K562 (cell line): ENCODE results near the gene IRF1. TPM values are rescaled to one million over a fixed set of nuclear protein-coding genes. Genes with fewer than 3 reads are reported as not detected.

Source experiments
- ATAC-seq: fragments of 200-7000 bp; cut with Tn5 transposase; 3 replicates; pipeline ENCODE4 v1.9.1; 2020; ENCODE audit warnings: moderate library complexity
- BruUV-seq: library from RNA; stranded (reverse); fragments of 400-500 nt; replicated peaks from 2 replicates; lab custom pipeline; 2021; lab: Mats Ljungman, UMichigan
- CTCF ChIA-PET: fragments of 300-600 bp; formaldehyde crosslinking; extraction: SDS; loops from one replicate; lab custom pipeline; 2021; ENCODE audit warnings: low intra/inter-chr PET ratio; lab: Yijun Ruan, JAX
- POLR2A ChIA-PET: fragments of 300-600, 350-650 bp; sonication (Branson Sonifier 250); formaldehyde crosslinking; extraction: SDS; loops from one replicate; lab custom pipeline; 2021; ENCODE audit warnings: antibody characterized with exemption, inconsistent platforms; lab: Yijun Ruan, JAX
- DNase-seq, 4 experiments: peaks; one replicate each; pipeline versions ENCODE4 v3.0.0 to v3.0.0-alpha.2; 2011 to 2018; ENCODE audit warnings: low spot score in 3 of 4, mixed read lengths in 3 of 4; ENCODE audit errors: extremely low read depth in 1 of 4
- FAIRE-seq: peaks from 2 replicates; lab custom pipeline; 2011; peaks lifted over from hg19 to GRCh38; lab: Jason Lieb, UNC
- H2AFZ ChIP-seq: 2 replicates; pipeline ENCODE4 v1.6.0; 2011; ENCODE audit warnings: low read depth, low read length, control low read depth, inconsistent platforms
- H3K27ac ChIP-seq: fragments of 200-600 bp; 3 replicates; pipeline ENCODE4 v1.8.0; 2011; ENCODE audit warnings: low read depth, mild to moderate bottlenecking, control low read depth, inconsistent platforms, low read length, moderate library complexity, mixed read lengths; ENCODE audit errors: extremely low read depth
- H3K27me3 ChIP-seq, 2 experiments: fragments of 300-600 bp in 1 of 2; 2 replicates in 1 of 2; 3 replicates in 1 of 2; pipeline versions ENCODE4 v1.6.0 to v1.8.0; 2011; ENCODE audit warnings: inconsistent platforms in 2 of 2, low read length in 2 of 2, mild to moderate bottlenecking in 1 of 2, mixed read lengths in 1 of 2, moderate library complexity in 1 of 2; ENCODE audit not compliant: control insufficient read depth in 2 of 2, insufficient read depth in 2 of 2
- H3K36me3 ChIP-seq: fragments of 300-600 bp; 3 replicates; pipeline ENCODE4 v1.8.0; 2011; ENCODE audit warnings: mild to moderate bottlenecking, low read length, inconsistent platforms; ENCODE audit not compliant: control insufficient read depth, insufficient read depth
- H3K4me1 ChIP-seq, 2 experiments: fragments of 200-600 bp in 1 of 2; replicated peaks in 1 of 2; 2 replicates in 1 of 2; 3 replicates in 1 of 2; pipeline versions ENCODE4 v1.5.1 to v1.8.0; 2011; ENCODE audit warnings: inconsistent platforms in 2 of 2, low read length in 2 of 2, mild to moderate bottlenecking in 1 of 2, mixed read lengths in 1 of 2, moderate library complexity in 1 of 2; ENCODE audit not compliant: control insufficient read depth in 2 of 2, insufficient read depth in 2 of 2
- H3K4me2 ChIP-seq: 2 replicates; pipeline ENCODE4 v1.6.1; 2011; ENCODE audit warnings: low read length, control low read depth, inconsistent platforms, mixed read lengths; ENCODE audit not compliant: insufficient read depth
- H3K4me3 ChIP-seq: fragments of 200-600 bp; sonication (generic), shearing (Covaris generic); 2 replicates; pipeline ENCODE4 v1.5.1; 2016; ENCODE audit warnings: control low read depth, inconsistent platforms
- H3K79me2 ChIP-seq: fragments of 200-600 bp; 3 replicates; pipeline ENCODE4 v1.8.0; 2011; ENCODE audit warnings: low read length, inconsistent platforms; ENCODE audit not compliant: control insufficient read depth, insufficient read depth
- H3K9ac ChIP-seq, 2 experiments: 2 replicates each; pipeline versions ENCODE4 v1.6.0 to v1.6.1; 2011; ENCODE audit warnings: low read depth in 2 of 2, low read length in 2 of 2, control low read depth in 1 of 2, inconsistent platforms in 1 of 2, mild to moderate bottlenecking in 1 of 2, mixed read lengths in 1 of 2; ENCODE audit not compliant: insufficient read depth in 1 of 2
- H3K9me1 ChIP-seq: one replicate; pipeline ENCODE4 v1.6.0; 2011; ENCODE audit warnings: inconsistent platforms, mild to moderate bottlenecking, low read length, moderate library complexity; ENCODE audit not compliant: control insufficient read depth, insufficient read depth
- H3K9me3 ChIP-seq: replicated peaks from 2 replicates; pipeline ENCODE4 v1.5.1; 2011; ENCODE audit warnings: low read depth, low read length, inconsistent platforms; ENCODE audit not compliant: control insufficient read depth, insufficient read depth
- H4K20me1 ChIP-seq: replicated peaks from 2 replicates; pipeline ENCODE4 v1.6.1; 2011; ENCODE audit warnings: low read length, inconsistent platforms, mixed read lengths; ENCODE audit not compliant: control insufficient read depth, insufficient read depth
- CC2D1A ChIP-seq: fragments of 450-650 bp; IDR thresholded peaks from 2 replicates; pipeline ENCODE4 v1.6.1; 2017; ENCODE audit warnings: mild to moderate bottlenecking
- CCNT2 ChIP-seq: IDR thresholded peaks from 2 replicates; pipeline ENCODE4 v1.6.1; 2011; ENCODE audit warnings: borderline replicate concordance, low read depth, mild to moderate bottlenecking, moderate library complexity, mixed read lengths, low read length; ENCODE audit not compliant: insufficient read length; ENCODE audit errors: extremely low read depth
- ELF1 ChIP-seq: fragments of 200-800 bp; sonication (Bioruptor generic); IDR thresholded peaks from 2 replicates; pipeline ENCODE4 v1.6.1; 2016; ENCODE audit warnings: missing genetic modification characterization, missing compliant biosample characterization
- FOS ChIP-seq: IDR thresholded peaks from 3 replicates; pipeline ENCODE4 v1.6.1; 2011; ENCODE audit not compliant: insufficient read length; ENCODE audit errors: extremely low read depth
- FOXK1 ChIP-seq: sonication (generic); formaldehyde crosslinking; IDR thresholded peaks from 2 replicates; pipeline ENCODE4 v1.8.0; 2022; ENCODE audit warnings: missing genetic modification reagents, mild to moderate bottlenecking, borderline replicate concordance
- NFRKB ChIP-seq: fragments of 450-650 bp; IDR thresholded peaks from 2 replicates; pipeline ENCODE4 v1.6.1; 2016; ENCODE audit warnings: low read depth
- POLR2G ChIP-seq: fragments of 200-400 bp; formaldehyde crosslinking; IDR thresholded peaks from 2 replicates; pipeline ENCODE4 v1.6.1; 2017; ENCODE audit warnings: low read depth, mild to moderate bottlenecking, antibody characterized with exemption, low read length, moderate library complexity
- TCFL5 ChIP-seq: fragments of 250-450 bp; sonication (Bioruptor Pico); conservative IDR thresholded peaks from 2 replicates; pipeline ENCODE4 v1.6.1; 2021; ENCODE audit warnings: mild to moderate bottlenecking, moderate library complexity, matching md5 sums
- WGBS: fragments of 100-300 bp; shearing (Covaris generic); methylation state at CpG from one replicate; pipeline ENCODE4 v1.1.6; 2016; ENCODE audit warnings: low coverage, mixed read lengths; ENCODE audit not compliant: insufficient coverage; ENCODE audit errors: missing lambda C conversion rate; 5-methylcytosine and 5-hydroxymethylcytosine counted together
- in situ Hi-C: fragments of 300-500 bp; cut with MboI; formaldehyde crosslinking; loops from 4 replicates; pipeline ENCODE4 v1.15.0; 2018; ENCODE audit warnings: inconsistent platforms, mixed read lengths
- intact Hi-C: fragments of 100-400 bp; cut with micrococcal nuclease; formaldehyde crosslinking; loops from 2 replicates; pipeline ENCODE4 v1.14.2; 2022
- polyA plus RNA-seq, 8 experiments: library from polyadenylated mRNA; depleted of rRNA in 4 of 8; stranded (reverse) in 5 of 8; unstranded in 3 of 8; fragments of >200 nt; fragmentation: Nextera tagmentation in 2 of 8; fragmentation: Illumina TruSeq in 1 of 8; extraction: Ambion mirVana in 2 of 8; extraction: Trizol in 1 of 8; gene quantifications; 2 replicates each; pipeline versions ENCODE4 v1.2.1 to v1.2.3, GENCODE V29; 2011 to 2014; ENCODE audit warnings: inconsistent platforms in 1 of 8, missing spikeins in 1 of 8
- total RNA-seq, 7 experiments: library from RNA; depleted of rRNA in 6 of 7; stranded (reverse); fragments of >200 nt in 6 of 7; fragmentation: Illumina TruSeq in 2 of 7; extraction: Trizol in 2 of 7; gene quantifications; 2 replicates each; pipeline versions ENCODE4 v1.2.1 to v1.2.3, GENCODE V29; 2011 to 2021; ENCODE audit warnings: low replicate concordance in 1 of 7
- TF ChIP-seq, protein P1 (sequence below): sonication (generic); formaldehyde crosslinking; IDR thresholded peaks from 2 replicates; pipeline ENCODE4 v1.8.0; 2023; ENCODE audit warnings: mild to moderate bottlenecking, missing genetic modification reagents
- TF ChIP-seq, protein P2 (sequence below): fragments of 450-650 bp; formaldehyde crosslinking; IDR thresholded peaks from 2 replicates; pipeline ENCODE4 v1.4.0; 2022; ENCODE audit warnings: missing genetic modification characterization
- TF ChIP-seq, protein P3 (sequence below), 2 experiments: fragments of 150-350 bp in 1 of 2; IDR thresholded peaks; 2 replicates each; pipeline ENCODE4 v1.6.1; 2012 to 2016; ENCODE audit warnings: low read depth in 2 of 2, low read length in 2 of 2, mild to moderate bottlenecking in 1 of 2, moderate library complexity in 1 of 2

IRF1 gene
- total and polyA plus RNA-seq, 9 of the 15 experiments (the other 6 are each of a cell fraction or from before 2014, with no cell fraction given) = 1.1 to 12.3 (median 5.9) TPM

DNA sequence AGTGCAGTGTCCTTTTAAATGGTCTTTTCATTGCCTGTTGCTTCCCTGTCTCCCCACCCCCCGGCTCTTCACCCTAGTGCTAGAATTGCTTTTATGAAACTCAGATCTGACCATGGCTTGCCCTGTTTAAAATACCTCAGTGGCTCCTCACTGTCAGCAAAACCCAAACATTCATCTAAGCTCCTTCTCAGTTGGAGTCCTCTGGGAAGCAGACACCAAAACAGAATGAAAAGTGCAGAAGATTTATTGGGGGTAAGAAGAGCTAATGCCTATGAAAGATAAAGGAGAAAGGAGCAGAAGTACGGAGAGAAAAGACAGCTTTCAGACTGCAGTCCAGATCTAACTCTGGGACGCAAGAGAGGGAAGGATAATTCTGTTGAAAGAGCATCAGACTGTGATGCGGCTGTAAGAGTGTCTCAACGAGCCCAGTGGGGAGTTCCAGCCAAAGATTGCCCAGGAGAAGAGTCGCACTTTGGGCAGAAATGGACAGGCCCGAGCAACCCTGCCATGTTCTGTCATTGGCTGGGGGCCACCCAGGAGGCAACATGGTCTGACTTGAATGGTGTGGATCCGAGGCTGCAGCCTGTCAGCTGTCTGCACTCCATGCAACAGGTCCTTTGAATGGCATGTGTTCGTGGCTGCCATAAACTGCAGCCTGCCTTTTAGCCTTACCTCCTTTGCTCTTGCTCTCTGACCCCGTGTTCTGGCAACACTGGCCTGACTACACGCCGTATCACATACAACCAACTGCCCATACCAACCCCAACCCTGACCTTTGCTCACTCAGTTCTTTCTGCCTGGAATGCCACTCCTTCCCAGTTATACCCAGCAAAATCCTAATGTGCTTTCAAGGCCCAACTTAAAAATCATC lies 55.9 kb downstream of the IRF1 start (continued):
- TF ChIP-seq, protein P1, sequence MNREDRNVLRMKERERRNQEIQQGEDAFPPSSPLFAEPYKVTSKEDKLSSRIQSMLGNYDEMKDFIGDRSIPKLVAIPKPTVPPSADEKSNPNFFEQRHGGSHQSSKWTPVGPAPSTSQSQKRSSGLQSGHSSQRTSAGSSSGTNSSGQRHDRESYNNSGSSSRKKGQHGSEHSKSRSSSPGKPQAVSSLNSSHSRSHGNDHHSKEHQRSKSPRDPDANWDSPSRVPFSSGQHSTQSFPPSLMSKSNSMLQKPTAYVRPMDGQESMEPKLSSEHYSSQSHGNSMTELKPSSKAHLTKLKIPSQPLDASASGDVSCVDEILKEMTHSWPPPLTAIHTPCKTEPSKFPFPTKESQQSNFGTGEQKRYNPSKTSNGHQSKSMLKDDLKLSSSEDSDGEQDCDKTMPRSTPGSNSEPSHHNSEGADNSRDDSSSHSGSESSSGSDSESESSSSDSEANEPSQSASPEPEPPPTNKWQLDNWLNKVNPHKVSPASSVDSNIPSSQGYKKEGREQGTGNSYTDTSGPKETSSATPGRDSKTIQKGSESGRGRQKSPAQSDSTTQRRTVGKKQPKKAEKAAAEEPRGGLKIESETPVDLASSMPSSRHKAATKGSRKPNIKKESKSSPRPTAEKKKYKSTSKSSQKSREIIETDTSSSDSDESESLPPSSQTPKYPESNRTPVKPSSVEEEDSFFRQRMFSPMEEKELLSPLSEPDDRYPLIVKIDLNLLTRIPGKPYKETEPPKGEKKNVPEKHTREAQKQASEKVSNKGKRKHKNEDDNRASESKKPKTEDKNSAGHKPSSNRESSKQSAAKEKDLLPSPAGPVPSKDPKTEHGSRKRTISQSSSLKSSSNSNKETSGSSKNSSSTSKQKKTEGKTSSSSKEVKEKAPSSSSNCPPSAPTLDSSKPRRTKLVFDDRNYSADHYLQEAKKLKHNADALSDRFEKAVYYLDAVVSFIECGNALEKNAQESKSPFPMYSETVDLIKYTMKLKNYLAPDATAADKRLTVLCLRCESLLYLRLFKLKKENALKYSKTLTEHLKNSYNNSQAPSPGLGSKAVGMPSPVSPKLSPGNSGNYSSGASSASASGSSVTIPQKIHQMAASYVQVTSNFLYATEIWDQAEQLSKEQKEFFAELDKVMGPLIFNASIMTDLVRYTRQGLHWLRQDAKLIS = no peak
- TF ChIP-seq CC2D1A (no peak), POLR2G (no peak)

DNA sequence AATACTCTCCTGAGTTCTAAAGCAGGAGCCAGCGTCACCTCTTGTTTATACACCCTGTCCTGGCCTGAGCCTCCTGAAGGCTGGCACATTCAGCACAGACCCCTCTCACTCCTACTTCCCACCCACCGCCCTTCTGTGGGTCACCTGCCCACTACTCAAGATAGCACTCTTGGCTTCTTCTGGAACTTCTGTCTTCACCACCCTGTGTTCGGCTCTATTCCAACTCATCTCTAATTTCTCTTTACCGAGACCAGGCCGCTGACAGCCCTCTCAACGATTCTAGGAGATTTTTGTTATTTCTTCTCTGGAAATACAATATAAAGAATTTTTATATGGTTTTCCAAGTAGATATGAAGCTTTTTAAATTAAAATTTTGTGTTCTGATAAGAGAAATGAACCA lies 57.4 kb downstream of the IRF1 start:
- no peak for ATAC-seq
- intact Hi-C loops = no loop called here
- CTCF ChIA-PET = no interaction called here
- TF ChIP-seq ELF1 (no peak), NFRKB (no peak), CCNT2 (no peak), TCFL5 (CRISPR knock-in tag) (no peak), FOS (no peak), FOXK1 (CRISPR knock-in tag) (no peak)
- TF ChIP-seq, protein P2, sequence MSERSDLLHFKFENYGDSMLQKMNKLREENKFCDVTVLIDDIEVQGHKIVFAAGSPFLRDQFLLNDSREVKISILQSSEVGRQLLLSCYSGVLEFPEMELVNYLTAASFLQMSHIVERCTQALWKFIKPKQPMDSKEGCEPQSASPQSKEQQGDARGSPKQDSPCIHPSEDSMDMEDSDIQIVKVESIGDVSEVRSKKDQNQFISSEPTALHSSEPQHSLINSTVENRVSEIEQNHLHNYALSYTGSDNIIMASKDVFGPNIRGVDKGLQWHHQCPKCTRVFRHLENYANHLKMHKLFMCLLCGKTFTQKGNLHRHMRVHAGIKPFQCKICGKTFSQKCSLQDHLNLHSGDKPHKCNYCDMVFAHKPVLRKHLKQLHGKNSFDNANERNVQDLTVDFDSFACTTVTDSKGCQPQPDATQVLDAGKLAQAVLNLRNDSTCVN = no peak
- TF ChIP-seq, protein P3, sequence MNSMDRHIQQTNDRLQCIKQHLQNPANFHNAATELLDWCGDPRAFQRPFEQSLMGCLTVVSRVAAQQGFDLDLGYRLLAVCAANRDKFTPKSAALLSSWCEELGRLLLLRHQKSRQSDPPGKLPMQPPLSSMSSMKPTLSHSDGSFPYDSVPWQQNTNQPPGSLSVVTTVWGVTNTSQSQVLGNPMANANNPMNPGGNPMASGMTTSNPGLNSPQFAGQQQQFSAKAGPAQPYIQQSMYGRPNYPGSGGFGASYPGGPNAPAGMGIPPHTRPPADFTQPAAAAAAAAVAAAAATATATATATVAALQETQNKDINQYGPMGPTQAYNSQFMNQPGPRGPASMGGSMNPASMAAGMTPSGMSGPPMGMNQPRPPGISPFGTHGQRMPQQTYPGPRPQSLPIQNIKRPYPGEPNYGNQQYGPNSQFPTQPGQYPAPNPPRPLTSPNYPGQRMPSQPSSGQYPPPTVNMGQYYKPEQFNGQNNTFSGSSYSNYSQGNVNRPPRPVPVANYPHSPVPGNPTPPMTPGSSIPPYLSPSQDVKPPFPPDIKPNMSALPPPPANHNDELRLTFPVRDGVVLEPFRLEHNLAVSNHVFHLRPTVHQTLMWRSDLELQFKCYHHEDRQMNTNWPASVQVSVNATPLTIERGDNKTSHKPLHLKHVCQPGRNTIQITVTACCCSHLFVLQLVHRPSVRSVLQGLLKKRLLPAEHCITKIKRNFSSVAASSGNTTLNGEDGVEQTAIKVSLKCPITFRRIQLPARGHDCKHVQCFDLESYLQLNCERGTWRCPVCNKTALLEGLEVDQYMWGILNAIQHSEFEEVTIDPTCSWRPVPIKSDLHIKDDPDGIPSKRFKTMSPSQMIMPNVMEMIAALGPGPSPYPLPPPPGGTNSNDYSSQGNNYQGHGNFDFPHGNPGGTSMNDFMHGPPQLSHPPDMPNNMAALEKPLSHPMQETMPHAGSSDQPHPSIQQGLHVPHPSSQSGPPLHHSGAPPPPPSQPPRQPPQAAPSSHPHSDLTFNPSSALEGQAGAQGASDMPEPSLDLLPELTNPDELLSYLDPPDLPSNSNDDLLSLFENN (IDR thresholded peaks at IDR 0.05; ENCODE audit: low read depth in 2 of 2, low read length in 2 of 2) = no peak

More for the DNA sequence above, 57.4 kb downstream of the IRF1 start:
- H3K9me3 ChIP-seq = no peaks in the 10 kb centered on the region
- H3K27me3 ChIP-seq = no peaks in the 10 kb centered on the region
- H3K9ac ChIP-seq = no peak overlapping the region; a peak in 1 of 4 replicates
- no peak overlapping the region for H3K27ac ChIP-seq
- no TSS peak for BruUV-seq
- POLR2A ChIA-PET = interaction anchor here (0.8 to 1.8 kb wide), 2 partner anchors 46 to 65 kb away, joined by 3 to 5 read pairs; no protein-coding TSS in a partner anchor
- in situ Hi-C loops = no loop called here
- DNase-seq (no peak), FAIRE-seq (no peak)
- no peaks in the 10 kb centered on the region for H4K20me1 ChIP-seq
- H3K36me3 ChIP-seq = no peaks in the 10 kb centered on the region
- H3K4me1 ChIP-seq = peaks cover 18 to 38% of the 10 kb centered on the region in 2 experiments; a peak in 4 of 5 replicates
- 82% methylated on average over 6 of the region's 6 CpGs for WGBS
- H3K9me1 ChIP-seq = no peaks in the 10 kb centered on the region
- no peak overlapping the region for H3K4me2 ChIP-seq
- no peak overlapping the region for H2AFZ ChIP-seq
- no peaks in the 10 kb centered on the region for H3K79me2 ChIP-seq
- no peak overlapping the region for H3K4me3 ChIP-seq
